MM.1S (cell line): ENCODE results near the gene ACO1.

ENCODE experiments used
- EZH2 ChIP-seq: fragments of 300-600 bp; sonication (generic); optimal IDR thresholded peaks from 2 replicates; pipeline ENCODE3; 2017; ENCODE audit warnings: low read depth, mild to moderate bottlenecking, antibody characterized with exemption, low read length, mixed read lengths
- TF ChIP-seq, protein P1 (sequence below): fragments of 300-600 bp; sonication (generic); IDR thresholded peaks from 2 replicates; pipeline ENCODE4 v1.5.1; 2016; ENCODE audit warnings: antibody characterized with exemption, low read length, mixed read lengths

- TF ChIP-seq, protein P1, sequence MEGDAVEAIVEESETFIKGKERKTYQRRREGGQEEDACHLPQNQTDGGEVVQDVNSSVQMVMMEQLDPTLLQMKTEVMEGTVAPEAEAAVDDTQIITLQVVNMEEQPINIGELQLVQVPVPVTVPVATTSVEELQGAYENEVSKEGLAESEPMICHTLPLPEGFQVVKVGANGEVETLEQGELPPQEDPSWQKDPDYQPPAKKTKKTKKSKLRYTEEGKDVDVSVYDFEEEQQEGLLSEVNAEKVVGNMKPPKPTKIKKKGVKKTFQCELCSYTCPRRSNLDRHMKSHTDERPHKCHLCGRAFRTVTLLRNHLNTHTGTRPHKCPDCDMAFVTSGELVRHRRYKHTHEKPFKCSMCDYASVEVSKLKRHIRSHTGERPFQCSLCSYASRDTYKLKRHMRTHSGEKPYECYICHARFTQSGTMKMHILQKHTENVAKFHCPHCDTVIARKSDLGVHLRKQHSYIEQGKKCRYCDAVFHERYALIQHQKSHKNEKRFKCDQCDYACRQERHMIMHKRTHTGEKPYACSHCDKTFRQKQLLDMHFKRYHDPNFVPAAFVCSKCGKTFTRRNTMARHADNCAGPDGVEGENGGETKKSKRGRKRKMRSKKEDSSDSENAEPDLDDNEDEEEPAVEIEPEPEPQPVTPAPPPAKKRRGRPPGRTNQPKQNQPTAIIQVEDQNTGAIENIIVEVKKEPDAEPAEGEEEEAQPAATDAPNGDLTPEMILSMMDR = no peak
- TF ChIP-seq EZH2 = no peak
Measured at GRCh38 chr9:32431196-32431595, 46.8 kb downstream of the ACO1 start.
